Measurements from ENCODE around the gene GRK3.

Gene GRK3

GRCh38 chr22:25764270-25765015, 200.0 kb downstream of the GRK3 start:
- no peak for DNase-seq

- no peak for DNase-seq
These were observed 200.5 kb downstream of the GRK3 start for GRCh38 chr22:25765016-25765367.

GRCh38 chr22:25765801-25766200, 201.3 kb downstream of the GRK3 start:
- DNase-seq: no peak

GRCh38 chr22:25766418-25766817, 201.9 kb downstream of the GRK3 start:
- DNase-seq: no peak

- DNase-seq: no peak
These were observed 205.9 kb downstream of the GRK3 start for GRCh38 chr22:25770333-25770732.

GRCh38 chr22:25772288-25772687, 207.8 kb downstream of the GRK3 start:
- no peak for DNase-seq

- DNase-seq: no peak
These were observed 210.1 kb downstream of the GRK3 start for GRCh38 chr22:25774575-25775026.

- DNase-seq: no peak
These were observed 211.1 kb downstream of the GRK3 start for GRCh38 chr22:25775531-25775930.

GRCh38 chr22:25777411-25777810, 212.9 kb downstream of the GRK3 start:
- no peak for DNase-seq

GRCh38 chr22:25777870-25778269, 213.4 kb downstream of the GRK3 start:
- DNase-seq: no peak

Measured in stimulated activated naive CD4-positive, alpha-beta T cell treated with Interleukin-2 at 50 U/mL for 16 hours (primary cell).